A549 (cell line): ENCODE data around the gene OMP. TPM values are rescaled to one million over a fixed set of nuclear protein-coding genes. Genes with fewer than 3 reads are reported as not detected.
A peak's percentile ranks its signal among the peaks of the same experiment; 100 is the strongest.

Experiments used
- ATAC-seq, 2 experiments: fragments of 200-7000 bp in 1 of 2; fragments of >200 bp in 1 of 2; cut with Nextera tagmentation in 1 of 2; cut with Tn5 transposase in 1 of 2; 3 replicates each; pipeline versions ENCODE4 v1.8.0 to v1.9.1; 2018 to 2020; ENCODE audit warnings: mild to moderate bottlenecking in 1 of 2, moderate library complexity in 1 of 2
- CTCF ChIA-PET: fragments of 300-600 bp; sonication (Branson Sonifier 250); formaldehyde crosslinking; extraction: SDS; loops from one replicate; lab custom pipeline; 2021; ENCODE audit warnings: antibody characterized with exemption, inconsistent platforms; lab: Yijun Ruan, JAX
- POLR2A ChIA-PET: fragments of 350-600 bp; formaldehyde crosslinking; extraction: SDS; loops from one replicate; lab custom pipeline; 2021; ENCODE audit warnings: antibody characterized with exemption, inconsistent platforms; lab: Yijun Ruan, JAX
- DNase-seq, 2 experiments: peaks; one replicate each; pipeline versions ENCODE4 v3.0.0 to v3.0.0-alpha.2; 2011 to 2016; ENCODE audit warnings: low read depth in 1 of 2, low spot score in 1 of 2
- FAIRE-seq: peaks from 2 replicates; lab custom pipeline; 2011; peaks lifted over from hg19 to GRCh38; lab: Jason Lieb, UNC
- H3K27ac ChIP-seq, 2 experiments: fragments of >200 bp; sonication (Bioruptor Twin); formaldehyde crosslinking; 3 replicates each; pipeline ENCODE4 v1.5.1; 2016 to 2017
- H3K4me1 ChIP-seq: fragments of >200 bp; sonication (Bioruptor Twin); formaldehyde crosslinking; 3 replicates; pipeline ENCODE4 v1.6.1; 2016
- H3K4me2 ChIP-seq: fragments of >200 bp; sonication (Bioruptor Twin); formaldehyde crosslinking; 3 replicates; pipeline ENCODE4 v1.6.1; 2016
- H3K4me3 ChIP-seq: fragments of >200 bp; sonication (Bioruptor Twin); formaldehyde crosslinking; 3 replicates; pipeline ENCODE4 v1.5.1; 2016
- H3K9me3 ChIP-seq: fragments of >200 bp; sonication (Bioruptor Twin); formaldehyde crosslinking; 3 replicates; pipeline ENCODE4 v1.6.1; 2016
- BCL3 ChIP-seq: fragments of >200 bp; sonication (Bioruptor Twin); formaldehyde crosslinking; IDR thresholded peaks from 3 replicates; pipeline ENCODE4 v1.6.1; 2016
- CHD4 ChIP-seq: fragments of 200-600 bp; sonication (generic); IDR thresholded peaks from 2 replicates; pipeline ENCODE4 v1.6.1; 2016; ENCODE audit warnings: antibody characterized with exemption, mild to moderate bottlenecking, borderline replicate concordance
- EP300 ChIP-seq, 2 experiments: fragments of >200 bp; sonication (Bioruptor Twin); formaldehyde crosslinking; IDR thresholded peaks; 2 replicates in 1 of 2; 3 replicates in 1 of 2; pipeline ENCODE4 v1.6.1; 2016 to 2017
- FOSB ChIP-seq: fragments of 250-450 bp; sonication (Bioruptor Pico); IDR thresholded peaks from 2 replicates; pipeline ENCODE4 v1.5.0; 2020; ENCODE audit warnings: mild to moderate bottlenecking, moderate library complexity
- FOSL2 ChIP-seq, 2 experiments: fragments of 450-650 bp in 1 of 2; fragments of >200 bp in 1 of 2; sonication (Bioruptor Twin) in 1 of 2; formaldehyde crosslinking; IDR thresholded peaks; 2 replicates each; pipeline versions ENCODE4 v1.5.0 to v1.6.1; 2016 to 2020; ENCODE audit warnings: mild to moderate bottlenecking in 1 of 2, moderate library complexity in 1 of 2
- GATA3 ChIP-seq: IDR thresholded peaks from 2 replicates; pipeline ENCODE4 v1.6.1; 2012; ENCODE audit warnings: borderline replicate concordance
- HDAC2 ChIP-seq: fragments of 200-600 bp; sonication (generic); IDR thresholded peaks from 2 replicates; pipeline ENCODE4 v1.6.1; 2016
- HOXB13 ChIP-seq: fragments of 250-450 bp; sonication (Bioruptor Pico); IDR thresholded peaks from 2 replicates; pipeline ENCODE4 v1.5.0; 2020; ENCODE audit warnings: low read depth, mild to moderate bottlenecking, moderate library complexity
- MAFK ChIP-seq: fragments of 450-650 bp; IDR thresholded peaks from 2 replicates; pipeline ENCODE4 v1.6.1; 2014; ENCODE audit not compliant: partially characterized antibody
- NR3C1 ChIP-seq: fragments of >200 bp; sonication (Bioruptor Twin); formaldehyde crosslinking; IDR thresholded peaks from 3 replicates; pipeline ENCODE4 v1.6.1; 2017
- PHF8 ChIP-seq: fragments of 200-600 bp; sonication (generic); IDR thresholded peaks from 2 replicates; pipeline ENCODE4 v1.6.1; 2016; ENCODE audit warnings: low read depth, mild to moderate bottlenecking, antibody characterized with exemption, moderate library complexity, borderline replicate concordance
- POLR2A ChIP-seq: IDR thresholded peaks from 2 replicates; pipeline ENCODE4 v1.6.1; 2012; ENCODE audit warnings: mild to moderate bottlenecking, low read length
- RAD21 ChIP-seq, 2 experiments: fragments of >200 bp in 1 of 2; sonication (Bioruptor Twin) in 1 of 2; formaldehyde crosslinking in 1 of 2; IDR thresholded peaks in 1 of 2; conservative IDR thresholded peaks in 1 of 2; 2 replicates in 1 of 2; 3 replicates in 1 of 2; pipeline ENCODE4 v1.6.1; 2012 to 2018; ENCODE audit warnings: inconsistent platforms in 1 of 2
- RARB ChIP-seq: fragments of 250-450 bp; sonication (Bioruptor Pico); IDR thresholded peaks from 2 replicates; pipeline ENCODE4 v1.8.0; 2021; ENCODE audit warnings: mild to moderate bottlenecking, moderate library complexity
- RNF2 ChIP-seq: fragments of 200-600 bp; sonication (generic); IDR thresholded peaks from 2 replicates; pipeline ENCODE4 v1.6.1; 2016; ENCODE audit warnings: low read depth, mild to moderate bottlenecking, antibody characterized with exemption, moderate library complexity, borderline replicate concordance
- TP53 ChIP-seq: fragments of 250-450 bp; sonication (Bioruptor Pico); IDR thresholded peaks from 2 replicates; pipeline ENCODE4 v1.5.0; 2021; ENCODE audit warnings: mild to moderate bottlenecking, moderate library complexity
- ZC3H11A ChIP-seq: fragments of 450-650 bp; IDR thresholded peaks from 2 replicates; pipeline ENCODE4 v1.6.1; 2014; ENCODE audit warnings: antibody characterized with exemption, mild to moderate bottlenecking
- ZSCAN20 ChIP-seq: fragments of 250-450 bp; sonication (Bioruptor Pico); IDR thresholded peaks from 2 replicates; pipeline ENCODE4 v1.8.0; 2022; ENCODE audit warnings: mild to moderate bottlenecking, moderate library complexity
- WGBS: methylation state at CpG from one replicate; pipeline ENCODE4 v1.1.6; 2017; ENCODE audit errors: missing lambda C conversion rate; 5-methylcytosine and 5-hydroxymethylcytosine counted together
- polyA plus RNA-seq, 4 experiments: library from polyadenylated mRNA; depleted of rRNA in 3 of 4; stranded (reverse); fragments of >200 nt; fragmentation: RNase III in 1 of 4; extraction: RNeasy Plus Mini Kit Qiagen cat#74134 plus additional on column Dnase treatment in 1 of 4; gene quantifications; 2 replicates in 3 of 4; 3 replicates in 1 of 4; pipeline ENCODE4 v1.2.3, GENCODE V29; 2011 to 2017
- TF ChIP-seq, protein P1 (sequence below): fragments of 250-450 bp; sonication (Bioruptor Pico); IDR thresholded peaks from 2 replicates; pipeline ENCODE4 v1.5.0; 2020; ENCODE audit warnings: low read depth, mild to moderate bottlenecking, moderate library complexity
- TF ChIP-seq, protein P2 (sequence below): IDR thresholded peaks from 2 replicates; pipeline ENCODE4 v1.6.1; 2012

The OMP gene
- polyA plus RNA-seq, 2 of the 4 experiments (the other 2 are of a cell fraction), result not detected

DNA sequence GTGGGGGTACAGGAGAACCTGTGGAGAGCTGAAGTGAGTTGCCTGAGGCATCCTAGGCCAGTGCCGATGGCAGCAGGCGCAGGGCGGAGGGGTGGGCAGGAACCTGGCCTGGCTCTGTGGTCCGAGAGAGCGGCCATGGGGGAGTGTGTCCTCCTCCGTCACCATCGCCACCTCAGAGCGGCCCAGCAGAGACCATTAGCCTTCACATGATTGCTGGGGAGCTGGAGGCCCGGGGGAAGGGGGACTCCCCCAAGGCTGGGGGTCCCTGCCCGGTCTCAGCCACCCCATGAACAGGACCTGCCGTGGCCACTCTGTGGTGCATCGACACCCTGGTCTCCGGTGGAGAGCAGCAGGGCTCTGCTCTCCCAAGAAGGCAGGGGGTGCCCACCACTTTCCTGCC lies 4.1 kb downstream of the OMP start:
- FAIRE-seq (no peak), ATAC-seq (no peak), DNase-seq (no peak)
- TF ChIP-seq RNF2, result no peak
- no peak for TF ChIP-seq ZSCAN20 (CRISPR knock-in tag)
- TF ChIP-seq HOXB13 (CRISPR knock-in tag), result no peak
- TF ChIP-seq ZC3H11A, result no peak
- TF ChIP-seq BCL3, result no peak
- no peak for TF ChIP-seq EP300 (IDR thresholded peaks at IDR 0.05)
- no peak for TF ChIP-seq NR3C1
- no peak for TF ChIP-seq POLR2A
- TF ChIP-seq MAFK, result no peak
- TF ChIP-seq TP53 (CRISPR knock-in tag), result no peak
- TF ChIP-seq, protein P1, sequence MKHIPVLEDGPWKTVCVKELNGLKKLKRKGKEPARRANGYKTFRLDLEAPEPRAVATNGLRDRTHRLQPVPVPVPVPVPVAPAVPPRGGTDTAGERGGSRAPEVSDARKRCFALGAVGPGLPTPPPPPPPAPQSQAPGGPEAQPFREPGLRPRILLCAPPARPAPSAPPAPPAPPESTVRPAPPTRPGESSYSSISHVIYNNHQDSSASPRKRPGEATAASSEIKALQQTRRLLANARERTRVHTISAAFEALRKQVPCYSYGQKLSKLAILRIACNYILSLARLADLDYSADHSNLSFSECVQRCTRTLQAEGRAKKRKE (CRISPR knock-in tag), result no peak
- no peaks in the 10 kb centered on the region for H3K9me3 ChIP-seq
- H3K27ac ChIP-seq, result peak overlapping the region in 1 of 2 experiments; percentile 83; a peak in 4 of 6 replicates
- H3K4me2 ChIP-seq, result peak overlapping the region; percentile 26; the same call in 1 of the 3 replicates
- POLR2A ChIA-PET, result no interaction called here
- no peak overlapping the region for H3K4me3 ChIP-seq
- CTCF ChIA-PET, result interaction anchor here (0.6 to 23.6 kb wide), 10 partner anchors 11 to 1150 kb away, joined by 3 to 290 read pairs (median 4); partner anchors contain the start of genes CAPN5 and MYO7A
- WGBS, result 96% methylated on average over 12 of the region's 13 CpGs
- peaks cover 58% of the 10 kb centered on the region for H3K4me1 ChIP-seq

DNA sequence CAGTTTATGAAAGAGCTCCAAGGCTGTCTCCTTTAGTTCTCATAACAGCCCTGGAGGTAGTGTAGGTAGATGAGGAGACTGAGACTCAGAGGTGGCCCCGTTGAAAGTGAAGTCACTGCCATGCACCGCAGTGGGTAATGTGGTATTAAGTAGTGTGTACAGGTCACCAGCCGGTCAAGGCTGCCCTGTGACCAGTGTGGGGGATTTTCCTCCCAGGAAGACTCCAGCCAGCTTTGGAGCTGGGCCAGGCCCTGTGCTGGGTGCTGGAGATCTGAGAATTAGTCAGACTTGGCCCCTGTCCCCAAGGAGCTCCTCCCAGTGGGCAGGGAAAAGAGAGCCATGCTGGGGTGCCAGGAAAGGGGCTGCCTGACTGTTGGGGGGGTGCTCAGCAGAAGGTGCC lies 5.3 kb downstream of the OMP start:
- H3K27ac ChIP-seq, result peak overlapping the region; percentile 69 to 83
- WGBS, result 6% methylated on average over 3 of the region's 3 CpGs
- no peaks in the 10 kb centered on the region for H3K9me3 ChIP-seq
- TF ChIP-seq GATA3 (peak; percentile 43; the same call in 1 of the 2 replicates), RARB (no peak)
- CTCF ChIA-PET, result interaction anchor here (1.0 to 23.6 kb wide), 5 partner anchors 16 to 406 kb away, joined by 3 to 290 read pairs (median 7); partner anchors contain the start of gene CAPN5
- FAIRE-seq (no peak), ATAC-seq (peak; percentile 46 to 76), DNase-seq (peak; percentile 43 to 73)
- H3K4me3 ChIP-seq, result no peak overlapping the region
- POLR2A ChIA-PET, result interaction anchor here (0.7 kb wide), 1 partner anchor 60 kb away, joined by 6 read pairs; no protein-coding TSS in a partner anchor
- peak overlapping the region; percentile 88 for H3K4me2 ChIP-seq
- peaks cover 58% of the 10 kb centered on the region for H3K4me1 ChIP-seq

GRCh38 chr11:77108436-77108835 lies 5.8 kb downstream of the OMP start:
- Histone ChIP-seq H3K4me2 (peak overlapping the region; percentile 88), H3K27ac (peak overlapping the region; percentile 41 to 83; a peak in 5 of 6 replicates), H3K4me3 (no peak overlapping the region), H3K4me1 (peaks cover 62% of the 10 kb centered on the region), H3K9me3 (no peaks in the 10 kb centered on the region)
- FAIRE-seq (no peak), DNase-seq (no peak), ATAC-seq (no peak; a peak in 2 of 6 replicates)
- CTCF ChIA-PET, result interaction anchor here (2.0 to 23.6 kb wide), 2 partner anchors 17 to 61 kb away, joined by 14 to 290 read pairs; no protein-coding TSS in a partner anchor
- TF ChIP-seq CHD4 (no peak), GATA3 (no peak), RAD21 (conservative IDR thresholded peaks at IDR 0.05 in 1 of 2, IDR thresholded peaks at IDR 0.05 in 1 of 2) (no peak), FOSL2 (IDR thresholded peaks at IDR 0.05) (no peak), FOSL2 (CRISPR knock-in tag; IDR thresholded peaks at IDR 0.05) (no peak), MAFK (no peak), ZC3H11A (no peak), BCL3 (no peak), PHF8 (no peak), RNF2 (no peak), HDAC2 (no peak), FOSB (CRISPR knock-in tag) (no peak)
- TF ChIP-seq, protein P2, sequence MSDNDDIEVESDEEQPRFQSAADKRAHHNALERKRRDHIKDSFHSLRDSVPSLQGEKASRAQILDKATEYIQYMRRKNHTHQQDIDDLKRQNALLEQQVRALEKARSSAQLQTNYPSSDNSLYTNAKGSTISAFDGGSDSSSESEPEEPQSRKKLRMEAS, result no peak
- 73% methylated on average over 9 of the region's 9 CpGs for WGBS
- POLR2A ChIA-PET, result interaction anchor here (0.7 kb wide), 1 partner anchor 61 kb away, joined by 6 read pairs; no protein-coding TSS in a partner anchor
